HG03354 (cell line): ENCODE measurements around the gene RRBP1.

Source experiments
- ATAC-seq: cut with Tn5 transposase; IDR thresholded peaks from one replicate; pipeline ENCODE4 v1.9.1; 2021; ENCODE audit warnings: mild to moderate bottlenecking; ENCODE audit not compliant: unreplicated experiment, poor library complexity, severe bottlenecking

RRBP1 gene

DNA sequence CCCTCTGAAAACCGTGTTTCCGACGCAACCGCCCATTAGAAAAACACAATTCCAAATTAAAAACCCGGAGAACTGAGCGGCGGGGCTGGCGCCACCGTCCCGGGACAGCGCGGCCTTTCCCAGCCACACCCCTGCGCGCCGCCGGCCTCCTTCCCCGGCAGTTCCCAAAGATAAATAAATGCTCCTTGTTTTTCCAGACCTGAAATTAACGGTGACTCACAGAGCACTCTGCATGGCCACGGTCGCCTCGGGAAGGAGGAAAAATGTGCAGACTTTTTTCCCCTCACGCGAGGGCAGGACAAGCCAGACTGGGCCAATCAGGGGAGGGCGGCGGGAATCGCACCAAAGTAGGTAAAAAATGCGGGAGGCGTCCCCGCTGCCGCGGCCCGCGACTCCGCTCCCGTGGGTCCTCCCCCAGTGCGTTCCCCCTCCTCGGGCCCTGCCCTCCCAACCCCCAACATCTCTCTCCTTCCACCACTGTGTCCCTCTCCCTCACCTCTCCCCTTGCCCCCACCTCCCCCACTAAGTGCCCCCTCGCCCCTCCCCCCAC, 113.0 kb downstream of the RRBP1 start:
- ATAC-seq, result no peak

DNA sequence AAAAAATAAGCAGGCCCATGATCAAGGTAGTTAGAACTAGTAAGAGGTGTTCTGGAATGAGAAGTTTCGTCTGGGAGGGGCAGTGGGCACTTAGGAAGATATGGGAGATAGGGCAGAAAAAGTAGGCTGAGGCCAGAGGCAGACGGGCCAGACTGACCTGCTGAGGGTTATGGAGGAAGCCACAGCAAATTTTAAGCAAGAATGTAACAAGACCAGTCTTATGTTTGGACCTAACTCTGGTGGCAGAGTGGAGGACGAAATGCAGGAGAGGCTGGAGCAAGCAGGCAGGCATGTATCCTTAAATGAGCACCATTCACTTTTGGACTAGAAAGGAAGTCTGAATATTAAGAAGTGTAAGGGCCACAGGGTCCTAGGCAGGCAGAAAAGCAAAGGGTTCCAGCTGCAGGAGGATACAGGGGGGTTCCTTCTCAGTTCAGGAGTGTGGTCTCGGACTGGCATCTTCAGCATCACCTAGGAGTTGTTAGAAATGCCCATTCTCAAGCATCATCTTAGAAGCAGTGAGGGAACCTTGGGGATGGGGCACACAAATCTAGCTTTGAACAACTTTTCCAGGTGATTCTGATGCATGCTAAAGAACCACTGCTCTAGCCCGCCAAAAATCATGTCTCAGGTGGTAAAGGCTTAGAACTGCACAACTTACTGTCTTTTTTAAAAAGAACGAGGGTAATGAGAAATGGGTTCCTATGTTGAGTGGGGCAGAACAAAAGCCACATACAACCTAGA, 113.8 kb downstream of the RRBP1 start:
- ATAC-seq, result no peak

DNA sequence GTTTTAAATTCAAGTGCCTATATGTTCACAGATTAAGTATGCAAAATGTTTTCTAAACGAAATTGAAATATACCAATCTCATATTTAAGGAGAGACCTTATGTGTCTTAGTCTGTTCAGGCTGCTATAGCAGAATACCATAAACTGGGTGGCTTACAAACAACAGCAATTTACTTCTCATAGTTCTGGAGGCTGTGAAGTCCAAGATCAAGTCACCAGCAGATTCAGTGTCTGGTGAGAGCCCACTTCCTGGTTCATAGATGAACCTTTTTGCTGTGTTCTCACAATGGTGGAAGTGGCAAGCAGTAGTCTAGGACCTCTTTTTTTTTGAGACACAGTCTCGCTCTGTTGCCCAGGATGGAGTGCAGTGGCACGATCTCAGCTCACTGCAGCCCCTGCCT, 115.7 kb downstream of the RRBP1 start:
- ATAC-seq, result no peak

DNA sequence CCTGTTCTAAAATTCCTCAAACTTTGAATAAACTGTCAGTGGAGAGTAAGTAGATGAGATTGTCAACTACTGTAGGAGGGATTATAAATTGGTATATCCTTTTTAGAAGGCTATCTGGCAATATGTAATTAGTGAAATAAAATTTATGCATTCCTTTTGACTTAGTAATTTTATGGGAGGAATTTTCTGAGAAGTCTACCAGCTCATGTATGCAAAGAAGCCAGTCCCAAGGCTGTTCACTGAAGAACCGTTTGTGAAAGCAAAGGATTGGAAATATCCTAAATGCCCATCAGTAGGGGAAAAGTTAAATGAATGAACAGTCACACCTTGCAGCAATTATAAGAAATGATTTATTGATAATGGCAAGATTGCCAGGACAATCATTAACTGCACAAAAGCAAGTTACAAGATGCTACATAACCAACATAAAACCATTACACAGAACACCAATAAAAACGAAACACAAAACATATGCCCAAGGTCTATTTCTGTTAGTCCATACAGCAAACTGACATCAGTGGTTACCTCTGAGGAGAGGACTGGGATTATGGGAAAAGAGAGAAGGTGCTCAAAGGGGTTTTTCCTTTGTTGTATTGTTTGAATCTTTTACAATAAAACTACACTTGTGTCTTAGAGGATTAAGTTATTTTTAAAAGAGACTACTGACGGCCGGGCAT, 116.7 kb downstream of the RRBP1 start:
- ATAC-seq, result no peak
